H54 (cell line): ENCODE measurements around the gene SLC30A5.
"Not testable (repeated sequence)": the region's sequence is repeated elsewhere in the genome, so short reads cannot be mapped to it uniquely, and the experiment has no call there.

Experiments used
- DNase-seq: peaks from one replicate; pipeline ENCODE4 v3.0.0; 2011; ENCODE audit warnings: low spot score, mixed read lengths; ENCODE audit not compliant: insufficient read length
- FAIRE-seq: peaks from 3 replicates; lab custom pipeline; 2011; peaks lifted over from hg19 to GRCh38; lab: Jason Lieb, UNC
- POLR2A ChIP-seq: IDR thresholded peaks from 2 replicates; pipeline ENCODE4 v1.6.1; 2011; ENCODE audit warnings: low read depth, mild to moderate bottlenecking, low read length

SLC30A5 gene

DNA sequence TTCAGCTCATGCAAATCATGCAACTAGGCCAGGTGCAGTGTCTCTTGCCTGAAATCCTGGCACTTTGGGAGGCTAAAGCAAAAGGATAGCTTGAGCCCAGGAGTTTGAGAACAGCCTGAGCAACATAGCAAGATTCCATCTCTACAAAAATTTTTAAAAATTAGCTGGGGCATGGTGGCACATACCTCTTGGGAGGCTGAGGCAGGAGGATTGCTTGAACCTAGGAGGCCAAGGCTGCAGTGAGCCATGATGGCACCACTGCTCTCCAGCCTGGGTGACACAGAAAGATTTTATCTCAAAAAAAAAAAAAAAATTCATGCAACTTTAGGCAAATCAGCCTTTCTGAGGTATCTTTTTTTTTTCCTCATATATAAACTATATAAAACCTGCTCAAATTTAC lies 37.5 kb downstream of the SLC30A5 start:
- TF ChIP-seq POLR2A, result no peak
- FAIRE-seq, result no peak

DNA sequence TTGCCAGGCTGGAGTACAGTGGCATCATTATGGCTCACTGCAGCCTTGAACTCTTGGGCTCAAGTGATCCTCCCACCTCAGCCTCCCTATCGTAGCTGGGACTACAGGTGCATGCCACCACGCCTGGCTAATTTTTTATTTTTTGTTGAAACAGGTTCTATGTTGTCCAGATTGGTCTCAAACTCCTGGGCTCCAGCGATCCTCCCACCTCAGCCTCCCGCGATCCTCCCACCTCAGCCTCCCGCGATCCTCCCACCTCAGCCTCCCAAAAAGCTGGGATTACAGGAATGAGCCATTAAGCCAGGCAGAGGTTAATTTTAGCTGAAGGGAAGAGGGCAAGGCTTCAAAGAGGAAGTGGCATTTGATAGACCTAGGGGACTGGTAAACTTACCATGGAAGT lies 40.3 kb downstream of the SLC30A5 start:
- DNase-seq (no peak), FAIRE-seq (no peak)
- no peak for TF ChIP-seq POLR2A

More for the DNA sequence above, 37.5 kb downstream of the SLC30A5 start:
- no peak for DNase-seq

- FAIRE-seq (no peak), DNase-seq (no peak)
- no peak for TF ChIP-seq POLR2A
These were observed 42.5 kb downstream of the SLC30A5 start for GRCh38 chr5:69136293-69136692.

GRCh38 chr5:69137208-69137607 lies 43.4 kb downstream of the SLC30A5 start:
- not testable (repeated sequence) for FAIRE-seq, DNase-seq

GRCh38 chr5:69137807-69138206 lies 44.0 kb downstream of the SLC30A5 start:
- no peak for TF ChIP-seq POLR2A
- DNase-seq (no peak), FAIRE-seq (no peak)

GRCh38 chr5:69138766-69139165 lies 45.0 kb downstream of the SLC30A5 start:
- FAIRE-seq (no peak), DNase-seq (no peak)
- TF ChIP-seq POLR2A, result no peak

DNA sequence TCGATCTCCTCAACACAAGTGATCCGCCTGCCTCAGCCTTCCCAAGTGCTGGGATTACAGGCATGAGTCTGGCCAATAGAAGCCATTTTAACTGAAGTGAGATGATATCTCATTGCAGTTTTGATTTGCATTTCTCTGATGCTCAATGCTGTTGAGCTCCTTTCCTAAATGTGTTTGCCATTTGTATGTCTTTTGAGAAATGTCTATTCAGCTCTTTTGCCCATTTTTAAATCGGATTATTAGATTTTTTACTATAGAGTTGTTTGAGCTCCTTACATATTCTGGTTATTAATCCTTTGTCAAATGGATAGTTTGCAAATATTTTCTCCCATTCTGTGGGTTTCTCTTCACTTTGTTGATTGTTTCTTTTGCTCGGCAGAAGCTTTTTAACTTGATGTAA lies 46.4 kb downstream of the SLC30A5 start:
- DNase-seq, FAIRE-seq: not testable (repeated sequence)

- FAIRE-seq (no peak), DNase-seq (no peak)
- TF ChIP-seq POLR2A, result no peak
These were observed 47.0 kb downstream of the SLC30A5 start for GRCh38 chr5:69140827-69141226.

DNA sequence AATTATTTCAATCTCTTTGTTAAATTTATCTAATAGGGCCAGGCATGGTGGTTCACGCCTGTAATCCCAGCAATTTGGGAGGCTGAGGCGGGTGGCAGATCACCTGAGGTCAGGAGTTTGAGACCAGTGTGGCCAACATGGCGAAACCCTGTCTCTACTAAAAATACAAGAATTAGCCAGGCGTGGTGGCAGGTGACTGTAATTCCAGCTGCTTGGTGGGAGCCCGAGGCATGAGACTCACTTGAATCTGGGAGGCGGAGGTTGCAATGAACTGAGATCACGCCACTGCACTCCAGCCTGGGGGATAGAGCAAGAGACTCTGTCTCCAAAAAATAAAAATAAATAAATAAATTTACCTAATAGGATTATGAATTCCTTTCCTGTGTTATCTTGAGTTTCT lies 54.8 kb downstream of the SLC30A5 start:
- FAIRE-seq, DNase-seq: not testable (repeated sequence)

DNA sequence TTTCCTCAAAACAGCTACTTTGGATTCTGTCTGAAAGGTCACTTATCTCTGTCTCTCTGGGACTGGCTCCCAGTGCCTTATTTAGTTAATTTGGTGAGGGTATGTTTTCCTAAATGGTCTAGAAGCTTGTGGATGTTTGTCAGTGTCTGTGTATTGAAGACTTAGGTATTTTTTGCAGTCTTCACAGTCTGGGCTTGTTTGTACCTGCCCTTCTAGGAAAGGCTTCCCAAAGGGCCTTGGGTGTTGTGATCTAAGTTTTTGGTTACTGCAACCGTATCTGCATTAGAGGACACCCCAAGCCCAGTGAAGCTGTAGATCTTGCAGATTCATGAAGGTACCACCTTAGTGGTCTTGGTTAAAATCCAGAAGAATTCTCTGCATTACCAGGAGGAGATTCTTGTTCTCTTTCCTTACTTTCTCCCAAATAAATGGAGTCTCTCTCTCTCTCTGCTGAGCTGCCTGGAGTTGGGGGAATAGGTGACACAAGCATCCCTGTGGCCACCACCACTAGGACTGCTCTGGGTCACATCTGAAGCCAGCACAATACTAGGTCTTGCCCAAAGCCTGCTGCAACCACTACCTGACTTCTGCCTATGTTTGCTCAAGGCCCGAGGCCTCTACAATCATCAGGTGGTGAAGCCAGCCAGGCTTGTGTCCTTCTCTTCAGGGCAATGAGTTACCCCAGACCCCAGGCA lies 55.3 kb downstream of the SLC30A5 start:
- DNase-seq (no peak), FAIRE-seq (no peak)
- TF ChIP-seq POLR2A, result no peak

DNA sequence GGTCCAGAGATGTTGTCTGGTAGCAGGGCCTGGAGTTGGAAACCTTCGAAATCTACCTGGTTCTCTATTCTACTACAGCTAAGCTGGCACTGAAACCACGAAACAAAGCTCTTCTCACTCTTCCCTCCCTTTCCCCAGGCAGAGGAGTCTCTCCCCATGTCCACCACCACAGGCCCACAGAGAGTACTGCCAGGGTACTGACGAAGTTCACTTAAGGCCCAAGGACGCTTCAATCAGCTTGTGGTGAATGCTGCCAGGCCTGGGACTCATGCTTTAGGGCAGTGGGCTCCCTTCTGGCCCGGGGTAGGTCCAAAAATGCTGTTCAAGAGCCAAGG lies 55.8 kb downstream of the SLC30A5 start:
- no peak for TF ChIP-seq POLR2A
- DNase-seq (no peak), FAIRE-seq (no peak)

GRCh38 chr5:69152731-69153130 lies 58.9 kb downstream of the SLC30A5 start:
- DNase-seq (no peak), FAIRE-seq (no peak)
- no peak for TF ChIP-seq POLR2A

- TF ChIP-seq POLR2A, result no peak
- DNase-seq (no peak), FAIRE-seq (no peak)
These were observed 62.6 kb downstream of the SLC30A5 start for GRCh38 chr5:69156456-69156855.

- no peak for TF ChIP-seq POLR2A
- no peak for DNase-seq
- no peak for FAIRE-seq
These were observed 64.2 kb downstream of the SLC30A5 start for GRCh38 chr5:69158039-69158438.

DNA sequence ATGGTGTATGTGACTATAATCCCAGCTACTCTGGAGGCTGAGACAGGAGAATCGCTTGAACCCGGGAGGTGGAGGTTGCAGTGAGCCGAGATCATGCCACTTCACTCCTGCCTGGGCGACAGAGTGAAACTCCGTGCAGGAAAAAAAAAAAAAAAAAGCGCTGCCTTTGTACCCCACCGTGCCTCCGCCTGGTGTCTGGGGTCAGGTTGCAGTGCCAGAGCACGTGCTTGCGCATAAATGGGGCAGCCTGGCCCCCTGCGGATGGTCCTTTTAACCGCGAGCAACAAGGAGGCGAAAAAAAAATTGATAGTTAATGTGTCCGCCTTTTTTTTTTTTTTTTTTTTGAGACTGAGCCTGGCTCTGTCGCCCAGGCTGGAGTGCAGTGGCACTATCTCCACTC lies 66.8 kb downstream of the SLC30A5 start:
- FAIRE-seq (no peak), DNase-seq (no peak)
- no peak for TF ChIP-seq POLR2A
